Chondrocyte (in vitro differentiated cells): ENCODE results near the gene ALDH3A1. TPM values are rescaled to one million over a fixed set of nuclear protein-coding genes. Genes with fewer than 3 reads are reported as not detected.

ENCODE experiments used
- DNase-seq: peaks from one replicate; pipeline ENCODE4 v3.0.0; 2021; ENCODE audit warnings: mixed read lengths, low spot score
- H3K27ac Mint-ChIP-seq: one replicate; pipeline ENCODE4 v1.8.0; 2021; ENCODE audit warnings: mild to moderate bottlenecking, moderate library complexity, mixed read lengths; ENCODE audit not compliant: unreplicated experiment
- H3K27me3 Mint-ChIP-seq: 2 replicates; pipeline ENCODE4 v1.8.0; 2021; ENCODE audit warnings: low read depth, mixed read lengths
- H3K36me3 Mint-ChIP-seq: 2 replicates; pipeline ENCODE4 v1.8.0; 2021; ENCODE audit warnings: low read depth, mixed read lengths
- H3K4me1 Mint-ChIP-seq: 2 replicates; pipeline ENCODE4 v1.8.0; 2021; ENCODE audit warnings: low read depth, mild to moderate bottlenecking, mixed read lengths
- H3K4me3 Mint-ChIP-seq: one replicate; pipeline ENCODE4 v1.8.0; 2021; ENCODE audit warnings: mild to moderate bottlenecking, moderate library complexity, mixed read lengths; ENCODE audit not compliant: unreplicated experiment
- H3K9me3 Mint-ChIP-seq: 2 replicates; pipeline ENCODE4 v1.8.0; 2021; ENCODE audit warnings: low read depth, mixed read lengths
- total RNA-seq: library from RNA; stranded (reverse); gene quantifications from 3 replicates; pipeline ENCODE4 v1.2.1, GENCODE V29; 2021
- TF ChIP-seq, protein P1 (sequence below): fragments of 200-600 bp; sonication (generic); IDR thresholded peaks from 2 replicates; pipeline ENCODE4 v1.5.0; 2021; ENCODE audit warnings: antibody characterized with exemption, mild to moderate bottlenecking, moderate library complexity

Gene ALDH3A1
- total RNA-seq, 1 donor from 2014 or later = not detected

DNA sequence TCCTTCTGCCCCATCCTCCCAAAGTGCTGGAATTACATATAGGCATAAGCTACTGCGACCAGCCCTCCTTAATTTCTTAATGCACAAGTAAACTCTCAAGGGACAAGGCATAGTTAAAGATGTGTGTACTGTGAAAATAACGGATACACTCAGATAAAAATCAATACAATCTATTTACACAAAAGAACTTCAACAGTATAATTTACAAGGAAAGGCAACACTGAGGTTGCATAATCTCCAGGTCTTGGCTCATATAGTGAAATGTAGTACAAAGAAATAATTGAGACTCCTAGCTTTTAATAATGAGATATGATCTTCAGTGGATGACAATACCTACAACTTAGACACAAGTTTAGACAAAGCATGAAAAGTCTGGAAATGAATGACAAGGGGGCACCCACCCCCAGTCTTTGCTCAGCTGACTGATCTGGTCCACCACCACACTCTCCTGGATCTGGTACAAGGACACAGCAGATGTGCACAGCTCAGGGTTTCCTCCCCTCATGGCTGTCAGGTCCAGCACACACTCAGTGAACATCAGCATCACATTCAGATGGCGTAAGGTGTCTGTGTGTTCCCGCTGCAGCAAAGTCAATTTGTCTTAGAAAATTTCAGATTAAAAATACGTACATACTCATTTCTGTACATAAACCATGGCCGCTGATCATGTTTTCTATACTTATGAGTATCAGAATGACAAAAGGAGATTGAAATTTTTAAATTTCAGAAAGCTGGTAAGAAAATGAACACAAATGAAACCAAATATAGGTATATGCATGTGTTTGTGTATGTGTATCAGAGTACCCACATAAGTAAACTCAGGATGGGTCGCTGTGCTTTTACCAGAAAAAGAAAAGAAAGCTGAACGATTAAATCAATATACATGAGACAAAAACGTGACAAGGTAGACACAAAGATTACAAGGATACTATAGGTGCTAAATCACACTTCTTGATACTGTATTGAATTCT is 33.7 kb upstream of the ALDH3A1 start:
- H3K27ac Mint-ChIP-seq = no peak overlapping the region
- no peaks in the 10 kb centered on the region for H3K9me3 Mint-ChIP-seq
- H3K36me3 Mint-ChIP-seq = peaks cover 27% of the 10 kb centered on the region
- H3K27me3 Mint-ChIP-seq = no peaks in the 10 kb centered on the region
- H3K4me1 Mint-ChIP-seq = peaks cover 4% of the 10 kb centered on the region
- H3K4me3 Mint-ChIP-seq = no peak overlapping the region
- no peak for DNase-seq
- TF ChIP-seq, protein P1, sequence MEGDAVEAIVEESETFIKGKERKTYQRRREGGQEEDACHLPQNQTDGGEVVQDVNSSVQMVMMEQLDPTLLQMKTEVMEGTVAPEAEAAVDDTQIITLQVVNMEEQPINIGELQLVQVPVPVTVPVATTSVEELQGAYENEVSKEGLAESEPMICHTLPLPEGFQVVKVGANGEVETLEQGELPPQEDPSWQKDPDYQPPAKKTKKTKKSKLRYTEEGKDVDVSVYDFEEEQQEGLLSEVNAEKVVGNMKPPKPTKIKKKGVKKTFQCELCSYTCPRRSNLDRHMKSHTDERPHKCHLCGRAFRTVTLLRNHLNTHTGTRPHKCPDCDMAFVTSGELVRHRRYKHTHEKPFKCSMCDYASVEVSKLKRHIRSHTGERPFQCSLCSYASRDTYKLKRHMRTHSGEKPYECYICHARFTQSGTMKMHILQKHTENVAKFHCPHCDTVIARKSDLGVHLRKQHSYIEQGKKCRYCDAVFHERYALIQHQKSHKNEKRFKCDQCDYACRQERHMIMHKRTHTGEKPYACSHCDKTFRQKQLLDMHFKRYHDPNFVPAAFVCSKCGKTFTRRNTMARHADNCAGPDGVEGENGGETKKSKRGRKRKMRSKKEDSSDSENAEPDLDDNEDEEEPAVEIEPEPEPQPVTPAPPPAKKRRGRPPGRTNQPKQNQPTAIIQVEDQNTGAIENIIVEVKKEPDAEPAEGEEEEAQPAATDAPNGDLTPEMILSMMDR = no peak

GRCh38 chr17:19780846-19781245 is 32.7 kb upstream of the ALDH3A1 start:
- H3K9me3 Mint-ChIP-seq = no peaks in the 10 kb centered on the region
- TF ChIP-seq, protein P1 = no peak
- peaks cover 31% of the 10 kb centered on the region for H3K36me3 Mint-ChIP-seq
- no peak overlapping the region for H3K4me3 Mint-ChIP-seq
- no peaks in the 10 kb centered on the region for H3K27me3 Mint-ChIP-seq
- DNase-seq = no peak
- H3K4me1 Mint-ChIP-seq = peaks cover 3% of the 10 kb centered on the region
- H3K27ac Mint-ChIP-seq = no peak overlapping the region

DNA sequence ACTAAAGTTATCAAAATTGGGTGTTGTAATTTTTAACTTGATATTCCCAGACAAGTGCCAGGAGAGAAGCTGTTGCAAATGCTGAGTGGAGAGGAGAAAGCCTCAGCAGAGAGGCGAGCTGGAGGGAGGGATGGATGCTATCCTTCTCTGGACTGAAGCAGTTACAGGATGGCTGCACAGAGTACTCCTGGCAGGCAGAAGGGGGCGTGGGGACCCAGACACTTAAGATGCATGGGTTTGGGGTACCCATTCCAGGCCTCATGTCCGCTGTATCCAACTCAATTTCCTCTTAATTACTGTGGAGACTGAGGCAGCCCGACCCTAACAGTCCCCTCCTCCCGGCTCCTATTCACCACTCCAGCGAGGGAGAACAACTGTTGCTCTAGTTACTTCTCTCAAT is 25.4 kb upstream of the ALDH3A1 start:
- peaks cover 21% of the 10 kb centered on the region for H3K36me3 Mint-ChIP-seq
- no peak for DNase-seq
- peaks cover 8% of the 10 kb centered on the region for H3K4me1 Mint-ChIP-seq

GRCh38 chr17:19771971-19772630 is 24.0 kb upstream of the ALDH3A1 start:
- no peaks in the 10 kb centered on the region for H3K27me3 Mint-ChIP-seq
- H3K27ac Mint-ChIP-seq = no peak overlapping the region
- TF ChIP-seq, protein P1 = no peak
- DNase-seq = no peak
- peaks cover 15% of the 10 kb centered on the region for H3K36me3 Mint-ChIP-seq
- no peak overlapping the region for H3K4me3 Mint-ChIP-seq
- peaks cover 8% of the 10 kb centered on the region for H3K4me1 Mint-ChIP-seq
- no peaks in the 10 kb centered on the region for H3K9me3 Mint-ChIP-seq

More for the DNA sequence above, 25.4 kb upstream of the ALDH3A1 start:
- Mint-ChIP-seq H3K9me3 (no peaks in the 10 kb centered on the region), H3K27ac (no peak overlapping the region), H3K4me3 (no peak overlapping the region), H3K27me3 (no peaks in the 10 kb centered on the region)
- TF ChIP-seq, protein P1 = no peak

DNA sequence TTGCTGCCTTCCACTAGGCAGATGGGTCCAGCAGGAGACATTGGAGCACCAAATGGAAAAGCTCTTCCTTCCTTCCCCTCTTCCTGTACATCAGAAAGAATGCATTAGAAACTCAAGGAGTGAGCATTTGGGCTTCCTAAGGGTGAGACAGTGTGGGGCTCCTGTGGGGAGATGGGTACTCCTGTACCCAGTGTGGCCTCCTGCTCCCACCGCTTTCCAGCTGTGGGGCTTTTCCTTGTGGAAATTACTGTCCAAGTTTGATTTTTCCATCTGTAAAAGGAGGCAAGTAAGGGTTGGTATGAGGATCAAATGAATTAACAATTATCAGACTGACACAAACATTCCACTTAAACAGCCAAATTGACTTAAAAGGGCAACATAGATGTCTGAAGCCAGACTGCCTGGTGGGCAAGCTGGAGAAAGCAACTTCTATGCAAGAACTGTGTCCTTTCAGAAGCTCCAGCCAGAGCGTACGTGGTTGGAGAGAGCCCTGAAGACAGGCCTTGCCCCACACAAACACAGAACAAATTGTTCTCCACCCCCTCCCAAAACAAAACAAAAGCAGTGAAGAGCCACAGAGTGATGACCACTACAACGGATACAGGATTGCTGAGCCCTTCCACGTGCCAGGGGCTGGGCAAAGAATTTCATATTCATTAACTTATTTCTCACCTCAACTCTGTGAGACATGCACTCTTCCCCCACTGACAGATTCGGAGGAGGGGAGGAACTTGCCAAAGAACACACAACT is 23.1 kb upstream of the ALDH3A1 start:
- TF ChIP-seq, protein P1 = no peak
- no peak for DNase-seq
- H3K36me3 Mint-ChIP-seq = peaks cover 10% of the 10 kb centered on the region
- H3K27ac Mint-ChIP-seq = no peak overlapping the region
- no peaks in the 10 kb centered on the region for H3K27me3 Mint-ChIP-seq
- H3K4me1 Mint-ChIP-seq = peaks cover 11% of the 10 kb centered on the region
- H3K4me3 Mint-ChIP-seq = no peak overlapping the region
- H3K9me3 Mint-ChIP-seq = no peaks in the 10 kb centered on the region
